Upper lobe of right lung (tissue), 1 donor: ENCODE data around the gene PODXL. TPM values are rescaled to one million over a fixed set of nuclear protein-coding genes. Genes with fewer than 3 reads are reported as not detected.
A peak's percentile ranks its signal among the peaks of the same experiment; 100 is the strongest.

Source experiments
- ATAC-seq: fragments of 200-7000 bp; cut with Tn5 transposase; one replicate; pipeline ENCODE4 v1.9.1; 2020; ENCODE audit warnings: mild to moderate bottlenecking, moderate library complexity
- DNase-seq: peaks from one replicate; pipeline ENCODE4 v3.0.0-alpha.2; 2020
- H3K27ac ChIP-seq: fragments of 200-600 bp; one replicate; pipeline ENCODE4 v1.8.0; 2022
- H3K27me3 ChIP-seq: fragments of 200-600 bp; one replicate; pipeline ENCODE4 v1.8.0; 2022; ENCODE audit warnings: mild to moderate bottlenecking
- H3K36me3 ChIP-seq: fragments of 200-600 bp; one replicate; pipeline ENCODE4 v1.8.0; 2022
- H3K4me1 ChIP-seq: fragments of 200-600 bp; one replicate; pipeline ENCODE4 v1.8.0; 2022
- H3K4me3 ChIP-seq: fragments of 200-600 bp; one replicate; pipeline ENCODE4 v1.8.0; 2022; ENCODE audit warnings: mild to moderate bottlenecking
- H3K9me3 ChIP-seq: fragments of 200-600 bp; one replicate; pipeline ENCODE4 v1.8.0; 2022
- intact Hi-C: fragments of 100-400 bp; cut with DNase I; formaldehyde crosslinking; loops from one replicate; pipeline ENCODE4 v1.11.0; 2022
- total RNA-seq: library from RNA; stranded (reverse); fragmentation: NEBNext Ultra II Directional; extraction: Animal tissue kit (Norgen Biotek cat#: 25700); gene quantifications from one replicate; pipeline ENCODE4 v1.2.1, GENCODE V29; 2021
- TF ChIP-seq, protein P1 (sequence below): fragments of 200-600 bp; IDR thresholded peaks from one replicate; pipeline ENCODE4 v1.8.0; 2022; ENCODE audit warnings: antibody characterized with exemption
- donor health status: DM: no; HTN: yes; CAD: no; lungs with severe emphysema.

The PODXL gene
- total RNA-seq, 1 donor from 2014 or later: 99.9 TPM

DNA sequence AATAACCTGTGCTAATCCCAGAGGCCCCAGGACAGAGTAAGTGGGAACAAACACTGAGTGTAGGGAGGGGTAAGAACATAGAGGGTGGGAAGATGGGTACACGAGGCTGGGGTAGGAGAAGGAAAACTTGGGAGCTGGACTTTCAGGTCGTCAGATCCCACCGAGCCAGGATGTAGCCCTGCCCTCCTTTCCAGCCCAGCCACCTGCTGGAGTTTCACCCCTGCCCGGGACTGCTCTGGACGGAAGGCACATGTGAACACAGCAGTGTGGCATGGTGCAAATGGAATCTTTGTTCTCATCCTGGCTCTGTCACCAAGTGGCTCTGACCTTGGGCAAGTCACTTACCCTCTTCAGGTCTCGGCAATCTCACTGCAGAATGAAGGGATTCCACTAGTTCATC, 52.8 kb downstream of the PODXL start:
- TF ChIP-seq, protein P1, sequence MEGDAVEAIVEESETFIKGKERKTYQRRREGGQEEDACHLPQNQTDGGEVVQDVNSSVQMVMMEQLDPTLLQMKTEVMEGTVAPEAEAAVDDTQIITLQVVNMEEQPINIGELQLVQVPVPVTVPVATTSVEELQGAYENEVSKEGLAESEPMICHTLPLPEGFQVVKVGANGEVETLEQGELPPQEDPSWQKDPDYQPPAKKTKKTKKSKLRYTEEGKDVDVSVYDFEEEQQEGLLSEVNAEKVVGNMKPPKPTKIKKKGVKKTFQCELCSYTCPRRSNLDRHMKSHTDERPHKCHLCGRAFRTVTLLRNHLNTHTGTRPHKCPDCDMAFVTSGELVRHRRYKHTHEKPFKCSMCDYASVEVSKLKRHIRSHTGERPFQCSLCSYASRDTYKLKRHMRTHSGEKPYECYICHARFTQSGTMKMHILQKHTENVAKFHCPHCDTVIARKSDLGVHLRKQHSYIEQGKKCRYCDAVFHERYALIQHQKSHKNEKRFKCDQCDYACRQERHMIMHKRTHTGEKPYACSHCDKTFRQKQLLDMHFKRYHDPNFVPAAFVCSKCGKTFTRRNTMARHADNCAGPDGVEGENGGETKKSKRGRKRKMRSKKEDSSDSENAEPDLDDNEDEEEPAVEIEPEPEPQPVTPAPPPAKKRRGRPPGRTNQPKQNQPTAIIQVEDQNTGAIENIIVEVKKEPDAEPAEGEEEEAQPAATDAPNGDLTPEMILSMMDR: no peak
- Histone ChIP-seq H3K27me3 (no peaks in the 10 kb centered on the region), H3K36me3 (peaks cover 30% of the 10 kb centered on the region), H3K9me3 (no peaks in the 10 kb centered on the region), H3K4me3 (no peak overlapping the region), H3K27ac (no peak overlapping the region), H3K4me1 (peaks cover 21% of the 10 kb centered on the region)
- ATAC-seq (no peak), DNase-seq (no peak)
- intact Hi-C loops: no loop called here

DNA sequence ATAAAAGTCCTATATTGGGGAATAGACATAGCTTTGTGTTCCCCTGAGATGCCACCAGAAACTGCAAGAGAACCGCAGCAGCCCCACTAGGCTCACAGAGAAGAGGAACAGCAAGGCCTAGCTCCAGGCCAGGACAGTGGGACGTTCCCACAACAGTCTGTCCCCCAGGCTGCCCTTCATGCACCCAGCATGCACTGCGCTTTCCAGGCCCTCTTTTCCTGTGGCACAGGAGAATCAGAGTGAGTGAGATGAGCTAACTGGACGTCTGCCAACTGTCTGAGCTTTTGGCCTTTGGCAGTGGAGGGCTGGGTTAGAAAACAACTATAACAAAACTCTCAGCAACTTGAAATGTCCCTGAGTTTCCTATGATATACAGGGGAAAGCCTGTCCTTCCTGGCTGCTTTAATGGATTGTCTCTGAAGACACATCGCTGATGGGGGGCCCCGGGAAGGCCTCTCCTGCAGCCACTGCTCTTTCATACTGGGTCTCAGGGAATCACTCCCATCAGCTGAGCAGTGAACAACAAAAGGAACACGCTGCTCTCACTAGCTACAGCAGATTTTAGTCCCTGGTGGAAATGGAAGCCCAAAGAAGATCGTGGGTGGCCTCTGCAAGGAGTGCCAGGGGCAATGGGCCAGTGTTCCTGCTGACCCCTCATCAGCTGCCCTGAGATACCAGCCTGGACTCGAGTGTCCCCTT, 53.5 kb downstream of the PODXL start:
- DNase-seq (no peak), ATAC-seq (peak; percentile 18)
- no peaks in the 10 kb centered on the region for H3K27me3 ChIP-seq
- peaks cover 30% of the 10 kb centered on the region for H3K36me3 ChIP-seq
- TF ChIP-seq, protein P1: no peak
- H3K4me1 ChIP-seq: peaks cover 17% of the 10 kb centered on the region
- H3K4me3 ChIP-seq: no peak overlapping the region
- no peak overlapping the region for H3K27ac ChIP-seq
- no peaks in the 10 kb centered on the region for H3K9me3 ChIP-seq
- intact Hi-C loops: no loop called here

DNA sequence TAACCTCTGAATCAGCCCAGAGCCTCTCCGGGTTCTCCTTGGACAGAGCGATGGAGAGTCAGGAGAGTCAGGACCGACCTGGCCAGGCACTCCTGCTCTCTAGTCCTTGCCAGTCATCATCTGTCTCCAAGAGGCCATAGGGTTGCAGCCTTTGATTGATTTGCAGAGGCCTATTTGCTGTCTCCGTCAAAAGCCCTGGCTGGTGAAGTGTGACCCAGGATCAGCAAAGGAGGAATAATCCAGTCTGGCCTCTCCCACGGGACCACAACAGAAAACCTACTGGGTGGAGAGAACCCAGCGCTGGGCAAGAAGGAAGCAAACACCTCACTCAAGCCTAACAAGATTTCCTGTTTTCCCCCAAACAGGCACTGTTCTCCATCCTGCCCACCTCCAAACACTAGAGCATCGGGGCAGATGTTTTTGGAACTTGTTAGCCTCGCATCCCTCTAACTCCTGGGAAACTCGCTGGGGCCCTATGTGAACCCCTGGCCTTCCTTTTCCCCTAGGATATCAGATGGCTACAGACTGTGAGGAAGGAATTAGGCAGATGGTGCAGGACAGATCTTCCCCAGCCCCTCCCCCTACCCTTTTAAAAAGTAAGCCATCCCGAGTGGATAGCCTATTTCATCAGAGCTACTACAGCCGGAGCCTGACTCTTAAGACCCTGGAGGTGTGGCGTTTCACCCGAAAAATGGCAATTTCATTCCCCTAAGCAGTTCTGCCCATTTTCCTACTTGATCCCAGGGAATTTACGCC, 54.3 kb downstream of the PODXL start:
- DNase-seq (no peak), ATAC-seq (no peak)
- Histone ChIP-seq H3K27me3 (no peaks in the 10 kb centered on the region), H3K36me3 (peaks cover 38% of the 10 kb centered on the region), H3K4me1 (peaks cover 13% of the 10 kb centered on the region), H3K9me3 (no peaks in the 10 kb centered on the region), H3K27ac (no peak overlapping the region), H3K4me3 (no peak overlapping the region)
- intact Hi-C loops: no loop called here
- TF ChIP-seq, protein P1: no peak

DNA sequence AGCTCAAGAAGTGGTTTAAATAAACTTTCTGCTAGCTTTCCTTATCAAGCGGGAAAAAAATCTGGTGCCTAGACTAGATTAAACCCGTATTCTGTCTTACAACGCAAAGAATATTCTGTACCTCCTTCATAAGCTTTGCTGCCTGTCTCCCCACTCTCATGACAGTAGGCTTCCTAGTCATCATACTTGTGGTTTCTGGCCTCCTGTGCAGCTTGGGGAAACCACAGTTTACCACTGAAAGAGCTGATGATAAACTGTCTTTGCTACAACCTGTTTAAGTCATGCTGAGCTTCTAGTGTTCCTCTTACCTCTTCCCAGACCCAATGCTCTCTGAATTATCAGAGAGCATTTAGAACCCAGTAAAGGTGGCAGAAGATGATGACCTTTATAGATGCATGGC, 55.0 kb downstream of the PODXL start:
- ATAC-seq (no peak), DNase-seq (no peak)
- TF ChIP-seq, protein P1: no peak
- peaks cover 13% of the 10 kb centered on the region for H3K4me1 ChIP-seq
- no peak overlapping the region for H3K27ac ChIP-seq
- H3K4me3 ChIP-seq: no peak overlapping the region
- H3K9me3 ChIP-seq: no peaks in the 10 kb centered on the region
- no peaks in the 10 kb centered on the region for H3K27me3 ChIP-seq
- H3K36me3 ChIP-seq: peaks cover 45% of the 10 kb centered on the region
- intact Hi-C loops: no loop called here

DNA sequence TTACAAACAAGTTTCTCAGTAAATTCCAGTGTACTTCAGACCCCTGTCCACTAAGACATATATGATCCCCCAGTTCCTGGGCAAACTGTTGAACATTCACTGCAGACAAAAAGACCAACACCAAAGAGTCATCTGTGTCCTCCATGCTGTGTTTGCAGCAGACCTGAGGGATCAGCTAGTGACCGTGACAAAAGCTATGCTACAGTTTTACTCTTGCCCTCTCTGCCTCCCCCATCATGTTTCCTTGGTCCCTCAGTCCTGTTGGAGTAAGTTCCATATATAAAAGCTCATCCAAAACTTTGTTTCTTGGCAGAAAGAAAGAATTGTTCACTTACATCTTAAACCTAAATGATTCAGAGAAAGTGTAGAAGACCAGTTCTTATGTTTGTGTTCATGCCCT, 56.1 kb downstream of the PODXL start:
- Histone ChIP-seq H3K4me1 (peaks cover 13% of the 10 kb centered on the region), H3K27me3 (no peaks in the 10 kb centered on the region), H3K36me3 (peaks cover 37% of the 10 kb centered on the region), H3K4me3 (no peak overlapping the region), H3K9me3 (no peaks in the 10 kb centered on the region), H3K27ac (no peak overlapping the region)
- TF ChIP-seq, protein P1: no peak
- intact Hi-C loops: no loop called here
- ATAC-seq (no peak), DNase-seq (no peak)
